Spleen (tissue), 7 donors: Measurements from ENCODE around the gene MAPK14.

Experiments
- POLR2A ChIP-seq, 3 donors: fragments of 450-650 bp; IDR thresholded peaks; one replicate each; pipeline ENCODE4 v1.5.1; 2017; ENCODE audit warnings: antibody characterized with exemption in 3 of 3, mild to moderate bottlenecking in 1 of 3
- TF ChIP-seq, protein P1 (sequence below), 11 experiments: fragments of 200-600 bp in 7 of 11; fragments of 450-650 bp in 4 of 11; sonication (generic) in 4 of 11; IDR thresholded peaks in 8 of 11; conservative IDR thresholded peaks in 3 of 11; 1 replicate in 7 of 11; 2 replicates in 4 of 11; pipeline versions ENCODE4 v1.4.0 to v1.8.0; 2016 to 2021; ENCODE audit warnings: antibody characterized with exemption in 11 of 11, inconsistent platforms in 4 of 11, mild to moderate bottlenecking in 1 of 11
- donor health status: DM: no; HTN: no; CAD: no; lungs with moderate emphysema.
- donor health status: DM: no; HTN: no; CAD: no.
- donor health status: DM: no; HTN: no; CAD: no.

DNA sequence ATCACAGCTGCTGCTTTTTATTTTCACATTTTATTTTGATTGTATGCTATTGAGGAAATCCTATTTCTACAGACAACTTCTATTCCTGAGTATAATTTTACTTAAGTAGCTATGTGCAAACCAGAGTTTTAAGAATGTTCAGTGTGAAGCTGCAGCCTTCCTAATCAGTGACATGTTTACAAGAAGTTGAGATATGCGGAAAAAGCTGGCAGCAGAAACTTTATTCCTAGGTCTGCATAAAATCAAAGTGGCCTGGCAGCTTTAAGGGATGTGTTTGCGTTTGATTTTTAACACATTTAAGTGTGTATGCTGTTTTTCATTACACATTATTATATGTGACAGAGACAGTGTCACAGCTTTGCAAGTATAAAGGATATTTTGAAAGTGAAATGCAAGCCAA lies 26.3 kb downstream of the MAPK14 start:
- TF ChIP-seq, protein P1, sequence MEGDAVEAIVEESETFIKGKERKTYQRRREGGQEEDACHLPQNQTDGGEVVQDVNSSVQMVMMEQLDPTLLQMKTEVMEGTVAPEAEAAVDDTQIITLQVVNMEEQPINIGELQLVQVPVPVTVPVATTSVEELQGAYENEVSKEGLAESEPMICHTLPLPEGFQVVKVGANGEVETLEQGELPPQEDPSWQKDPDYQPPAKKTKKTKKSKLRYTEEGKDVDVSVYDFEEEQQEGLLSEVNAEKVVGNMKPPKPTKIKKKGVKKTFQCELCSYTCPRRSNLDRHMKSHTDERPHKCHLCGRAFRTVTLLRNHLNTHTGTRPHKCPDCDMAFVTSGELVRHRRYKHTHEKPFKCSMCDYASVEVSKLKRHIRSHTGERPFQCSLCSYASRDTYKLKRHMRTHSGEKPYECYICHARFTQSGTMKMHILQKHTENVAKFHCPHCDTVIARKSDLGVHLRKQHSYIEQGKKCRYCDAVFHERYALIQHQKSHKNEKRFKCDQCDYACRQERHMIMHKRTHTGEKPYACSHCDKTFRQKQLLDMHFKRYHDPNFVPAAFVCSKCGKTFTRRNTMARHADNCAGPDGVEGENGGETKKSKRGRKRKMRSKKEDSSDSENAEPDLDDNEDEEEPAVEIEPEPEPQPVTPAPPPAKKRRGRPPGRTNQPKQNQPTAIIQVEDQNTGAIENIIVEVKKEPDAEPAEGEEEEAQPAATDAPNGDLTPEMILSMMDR (IDR thresholded peaks at IDR 0.05 in 8 of 11, conservative IDR thresholded peaks at IDR 0.05 in 3 of 11), result no peak
- TF ChIP-seq POLR2A (IDR thresholded peaks at IDR 0.05), result no peak
